Activated naive CD4-positive, alpha-beta T cell treated with anti-CD3 and anti-CD28 coated beads, Interleukin-2, amount 50 U/mL, for 24 hours (primary cell): ENCODE data around the gene PTPN13.

Experiments
- H3K27ac Mint-ChIP-seq: one replicate; pipeline ENCODE4 v1.8.0; 2021; ENCODE audit warnings: mild to moderate bottlenecking, mixed read lengths
- H3K27me3 Mint-ChIP-seq: one replicate; pipeline ENCODE4 v1.8.0; 2021; ENCODE audit warnings: mixed read lengths
- H3K36me3 Mint-ChIP-seq: one replicate; pipeline ENCODE4 v1.8.0; 2021; ENCODE audit warnings: mixed read lengths
- H3K4me1 Mint-ChIP-seq: one replicate; pipeline ENCODE4 v1.8.0; 2021; ENCODE audit warnings: mixed read lengths
- H3K4me3 Mint-ChIP-seq: one replicate; pipeline ENCODE4 v1.8.0; 2021; ENCODE audit warnings: mild to moderate bottlenecking, mixed read lengths
- H3K9me3 Mint-ChIP-seq: one replicate; pipeline ENCODE4 v1.8.0; 2021; ENCODE audit warnings: mixed read lengths

PTPN13 gene

GRCh38 chr4:86775061-86775460 lies 180.9 kb downstream of the PTPN13 start:
- no peaks in the 10 kb centered on the region for H3K4me1 Mint-ChIP-seq
- no peaks in the 10 kb centered on the region for H3K9me3 Mint-ChIP-seq
- no peaks in the 10 kb centered on the region for H3K27me3 Mint-ChIP-seq
- H3K36me3 Mint-ChIP-seq: no peaks in the 10 kb centered on the region
- no peak overlapping the region for H3K27ac Mint-ChIP-seq
- no peak overlapping the region for H3K4me3 Mint-ChIP-seq

GRCh38 chr4:86778175-86778574 lies 184.1 kb downstream of the PTPN13 start:
- no peaks in the 10 kb centered on the region for H3K36me3 Mint-ChIP-seq
- H3K27me3 Mint-ChIP-seq: no peaks in the 10 kb centered on the region
- H3K9me3 Mint-ChIP-seq: no peaks in the 10 kb centered on the region
- no peak overlapping the region for H3K4me3 Mint-ChIP-seq
- no peaks in the 10 kb centered on the region for H3K4me1 Mint-ChIP-seq
- no peak overlapping the region for H3K27ac Mint-ChIP-seq

- Mint-ChIP-seq H3K27me3 (peaks cover 3% of the 10 kb centered on the region), H3K4me1 (no peaks in the 10 kb centered on the region), H3K4me3 (no peak overlapping the region), H3K27ac (no peak overlapping the region), H3K36me3 (no peaks in the 10 kb centered on the region), H3K9me3 (peaks cover 7% of the 10 kb centered on the region)
These were observed 194.7 kb downstream of the PTPN13 start for GRCh38 chr4:86788826-86789225.

GRCh38 chr4:86791126-86791525 lies 197.0 kb downstream of the PTPN13 start:
- Mint-ChIP-seq H3K4me1 (no peaks in the 10 kb centered on the region), H3K9me3 (peaks cover 7% of the 10 kb centered on the region), H3K36me3 (no peaks in the 10 kb centered on the region), H3K27me3 (peaks cover 3% of the 10 kb centered on the region), H3K4me3 (no peak overlapping the region), H3K27ac (no peak overlapping the region)

- H3K4me1 Mint-ChIP-seq: no peaks in the 10 kb centered on the region
- no peak overlapping the region for H3K4me3 Mint-ChIP-seq
- no peak overlapping the region for H3K27ac Mint-ChIP-seq
- H3K27me3 Mint-ChIP-seq: no peaks in the 10 kb centered on the region
- no peaks in the 10 kb centered on the region for H3K9me3 Mint-ChIP-seq
- H3K36me3 Mint-ChIP-seq: no peaks in the 10 kb centered on the region
These were observed 215.7 kb downstream of the PTPN13 start for GRCh38 chr4:86809809-86810208.

- H3K9me3 Mint-ChIP-seq: no peaks in the 10 kb centered on the region
- no peaks in the 10 kb centered on the region for H3K36me3 Mint-ChIP-seq
- no peak overlapping the region for H3K4me3 Mint-ChIP-seq
- no peaks in the 10 kb centered on the region for H3K27me3 Mint-ChIP-seq
- H3K4me1 Mint-ChIP-seq: no peaks in the 10 kb centered on the region
- H3K27ac Mint-ChIP-seq: no peak overlapping the region
These were observed 216.7 kb downstream of the PTPN13 start for GRCh38 chr4:86810847-86811246.

- no peak overlapping the region for H3K27ac Mint-ChIP-seq
- peaks cover 7% of the 10 kb centered on the region for H3K9me3 Mint-ChIP-seq
- no peaks in the 10 kb centered on the region for H3K36me3 Mint-ChIP-seq
- no peak overlapping the region for H3K4me3 Mint-ChIP-seq
- no peaks in the 10 kb centered on the region for H3K4me1 Mint-ChIP-seq
- no peaks in the 10 kb centered on the region for H3K27me3 Mint-ChIP-seq
These were observed 221.5 kb downstream of the PTPN13 start for GRCh38 chr4:86815653-86816052.

- no peak overlapping the region for H3K4me3 Mint-ChIP-seq
- peaks cover 7% of the 10 kb centered on the region for H3K9me3 Mint-ChIP-seq
- H3K4me1 Mint-ChIP-seq: no peaks in the 10 kb centered on the region
- H3K27me3 Mint-ChIP-seq: no peaks in the 10 kb centered on the region
- H3K27ac Mint-ChIP-seq: no peak overlapping the region
- no peaks in the 10 kb centered on the region for H3K36me3 Mint-ChIP-seq
These were observed 222.6 kb downstream of the PTPN13 start for GRCh38 chr4:86816501-86817273.

- Mint-ChIP-seq H3K4me1 (no peaks in the 10 kb centered on the region), H3K27ac (no peak overlapping the region), H3K36me3 (no peaks in the 10 kb centered on the region), H3K4me3 (no peak overlapping the region), H3K27me3 (no peaks in the 10 kb centered on the region), H3K9me3 (peaks cover 7% of the 10 kb centered on the region)
These were observed 224.1 kb downstream of the PTPN13 start for GRCh38 chr4:86818211-86818610.

GRCh38 chr4:86818841-86819240 lies 224.7 kb downstream of the PTPN13 start:
- H3K36me3 Mint-ChIP-seq: no peaks in the 10 kb centered on the region
- H3K9me3 Mint-ChIP-seq: peaks cover 7% of the 10 kb centered on the region

GRCh38 chr4:86819561-86819960 lies 225.4 kb downstream of the PTPN13 start:
- Mint-ChIP-seq H3K9me3 (peaks cover 7% of the 10 kb centered on the region), H3K27me3 (no peaks in the 10 kb centered on the region), H3K4me1 (no peaks in the 10 kb centered on the region), H3K36me3 (no peaks in the 10 kb centered on the region), H3K27ac (no peak overlapping the region), H3K4me3 (no peak overlapping the region)

More at GRCh38 chr4:86818841-86819240, 224.7 kb downstream of the PTPN13 start:
- H3K27ac Mint-ChIP-seq: no peak overlapping the region
- H3K27me3 Mint-ChIP-seq: no peaks in the 10 kb centered on the region
- no peak overlapping the region for H3K4me3 Mint-ChIP-seq
- H3K4me1 Mint-ChIP-seq: no peaks in the 10 kb centered on the region

GRCh38 chr4:86821151-86821550 lies 227.0 kb downstream of the PTPN13 start:
- no peak overlapping the region for H3K4me3 Mint-ChIP-seq
- no peaks in the 10 kb centered on the region for H3K27me3 Mint-ChIP-seq
- H3K36me3 Mint-ChIP-seq: no peaks in the 10 kb centered on the region
- H3K4me1 Mint-ChIP-seq: no peaks in the 10 kb centered on the region
- H3K9me3 Mint-ChIP-seq: peaks cover 6% of the 10 kb centered on the region
- H3K27ac Mint-ChIP-seq: no peak overlapping the region

- no peaks in the 10 kb centered on the region for H3K9me3 Mint-ChIP-seq
- H3K27me3 Mint-ChIP-seq: no peaks in the 10 kb centered on the region
- no peak overlapping the region for H3K27ac Mint-ChIP-seq
- no peaks in the 10 kb centered on the region for H3K36me3 Mint-ChIP-seq
- H3K4me3 Mint-ChIP-seq: no peak overlapping the region
- no peaks in the 10 kb centered on the region for H3K4me1 Mint-ChIP-seq
These were observed 228.0 kb downstream of the PTPN13 start for GRCh38 chr4:86822136-86822535.

- no peaks in the 10 kb centered on the region for H3K4me1 Mint-ChIP-seq
- no peaks in the 10 kb centered on the region for H3K9me3 Mint-ChIP-seq
- H3K4me3 Mint-ChIP-seq: no peak overlapping the region
- H3K27ac Mint-ChIP-seq: no peak overlapping the region
- peaks cover 3% of the 10 kb centered on the region for H3K27me3 Mint-ChIP-seq
- no peaks in the 10 kb centered on the region for H3K36me3 Mint-ChIP-seq
These were observed 231.4 kb downstream of the PTPN13 start for GRCh38 chr4:86825511-86825910.

- Mint-ChIP-seq H3K4me1 (no peaks in the 10 kb centered on the region), H3K4me3 (no peak overlapping the region), H3K27ac (no peak overlapping the region), H3K9me3 (no peaks in the 10 kb centered on the region), H3K27me3 (peaks cover 3% of the 10 kb centered on the region), H3K36me3 (no peaks in the 10 kb centered on the region)
These were observed 237.4 kb downstream of the PTPN13 start for GRCh38 chr4:86831262-86832130.

GRCh38 chr4:86833615-86834014 lies 239.5 kb downstream of the PTPN13 start:
- Mint-ChIP-seq H3K27ac (no peak overlapping the region), H3K36me3 (no peaks in the 10 kb centered on the region), H3K4me3 (no peak overlapping the region), H3K4me1 (no peaks in the 10 kb centered on the region), H3K9me3 (no peaks in the 10 kb centered on the region), H3K27me3 (no peaks in the 10 kb centered on the region)
